GM21381 (cell line): ENCODE measurements around the gene SMLR1.

Experiments
- ATAC-seq: cut with Tn5 transposase; IDR thresholded peaks from one replicate; pipeline ENCODE4 v1.9.1; 2021; ENCODE audit warnings: mild to moderate bottlenecking, moderate library complexity; ENCODE audit not compliant: unreplicated experiment

SMLR1 gene

DNA sequence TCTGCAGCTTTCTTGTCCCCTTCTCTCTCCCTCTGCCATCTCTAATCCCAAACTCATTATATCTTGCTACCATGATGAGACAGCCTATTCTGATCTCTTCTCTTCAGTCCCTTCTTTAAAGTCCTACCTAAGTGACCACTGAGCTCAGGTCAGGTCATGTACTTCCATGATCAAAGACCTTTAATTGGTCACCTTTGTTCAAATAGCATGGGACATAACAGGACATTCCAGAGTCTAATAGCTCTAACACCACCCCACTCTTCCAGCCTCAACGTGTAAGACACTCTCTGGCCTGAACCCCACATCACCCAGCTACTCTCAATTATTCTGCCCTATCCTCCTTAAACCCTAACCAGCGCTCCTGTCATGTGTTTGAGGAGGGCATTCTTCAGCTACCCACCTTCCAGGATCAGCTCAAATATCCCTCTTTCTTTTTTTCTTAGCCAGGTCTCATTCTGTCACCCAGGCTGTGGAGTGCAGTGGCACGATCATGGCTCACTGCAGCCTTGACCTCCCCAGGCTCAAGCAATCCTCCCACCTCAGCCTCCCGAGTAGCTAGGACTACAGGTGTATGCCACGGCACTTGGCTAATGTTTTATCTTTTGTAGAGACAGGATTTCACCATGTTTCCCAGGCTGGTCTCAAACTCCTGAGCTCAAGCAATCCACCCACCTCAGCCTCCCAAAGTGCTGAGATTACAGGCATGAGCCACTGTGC is 2.1 kb upstream of the SMLR1 start:
- ATAC-seq: no peak

GRCh38 chr6:130825772-130826441 is 1.3 kb upstream of the SMLR1 start:
- ATAC-seq: no peak

DNA sequence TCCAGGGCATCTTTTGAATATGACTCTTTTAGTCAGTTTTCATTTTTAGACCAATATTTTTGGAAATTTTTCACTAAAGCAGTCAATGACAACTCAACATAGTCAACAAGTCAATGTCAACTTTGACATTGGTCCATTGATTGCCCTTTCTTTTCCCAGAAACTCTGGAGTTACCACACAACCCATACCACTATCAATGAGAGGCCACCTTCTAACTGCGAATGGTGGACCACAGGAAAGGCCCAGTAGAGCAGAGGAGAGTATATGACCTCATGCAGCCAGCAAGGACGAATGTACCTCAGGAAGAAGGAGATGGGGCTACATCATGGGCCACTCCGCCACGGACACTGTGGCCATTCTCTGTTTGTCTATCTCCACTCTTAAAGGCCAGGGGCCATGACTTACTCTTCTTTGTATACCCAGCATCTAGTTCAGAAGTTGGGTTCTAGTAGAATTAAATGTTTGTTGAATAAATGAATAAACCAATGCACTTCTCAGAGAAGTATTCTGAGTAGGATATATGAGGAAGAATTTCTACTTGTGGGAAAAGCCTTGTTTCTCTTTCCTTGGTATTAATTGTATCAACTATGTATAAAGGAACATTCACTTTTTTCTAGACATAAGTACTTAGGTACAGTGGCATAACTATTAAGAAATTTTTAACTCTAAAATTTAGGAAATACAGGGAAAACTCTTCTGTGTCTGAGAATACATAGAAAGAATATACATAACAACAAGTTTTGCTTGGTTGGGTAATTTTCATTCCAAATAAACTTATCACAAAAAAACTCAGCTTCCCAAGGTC is 562 bp upstream of the SMLR1 start:
- no peak for ATAC-seq

DNA sequence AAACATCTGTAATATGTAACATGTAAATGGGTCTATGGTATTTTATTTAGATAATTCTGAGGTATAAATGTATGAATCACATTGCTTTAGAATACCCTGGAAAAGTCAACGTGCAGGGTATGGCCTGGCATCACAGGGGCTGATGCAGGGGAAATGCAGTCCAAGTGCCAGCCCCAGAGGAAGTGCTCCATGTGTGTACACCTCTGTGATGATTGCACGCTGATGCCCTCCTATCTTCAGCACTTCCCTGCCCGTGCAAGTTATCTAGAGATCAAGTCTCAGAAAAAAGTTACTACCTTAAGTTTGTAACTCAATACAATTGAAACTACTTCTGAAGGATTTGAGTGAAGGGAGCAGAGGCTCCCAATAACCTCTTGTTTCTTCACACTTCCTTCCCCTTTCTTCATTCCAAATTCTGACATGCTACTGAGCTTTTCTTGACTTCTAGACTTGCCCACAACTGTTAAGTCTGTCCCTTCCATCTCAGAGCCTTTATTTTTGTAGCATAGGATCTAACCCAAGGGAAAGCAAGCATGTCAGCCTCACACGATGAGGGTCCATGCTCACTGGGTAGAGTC is 2.2 kb downstream of the SMLR1 start:
- ATAC-seq: no peak

DNA sequence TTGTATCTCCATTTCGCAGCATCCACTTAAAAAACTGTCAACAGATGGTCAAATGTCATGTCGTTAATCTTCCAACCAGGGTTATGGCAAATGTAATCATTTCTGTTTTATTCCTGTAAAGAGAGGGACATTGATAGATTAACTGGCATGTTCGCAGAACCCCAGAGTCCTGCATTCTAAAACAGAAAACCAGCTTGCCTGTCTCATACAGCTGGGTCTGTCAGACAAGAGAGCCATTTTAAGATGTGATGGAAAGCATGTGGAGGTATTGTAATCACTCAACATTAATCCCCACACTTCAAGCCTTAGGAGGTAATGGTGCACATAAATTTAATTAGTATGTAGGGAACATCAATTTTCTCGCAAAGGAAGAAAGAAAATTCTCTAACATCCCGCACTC is 4.4 kb downstream of the SMLR1 start:
- no peak for ATAC-seq

- no peak for ATAC-seq
These were observed 6.4 kb downstream of the SMLR1 start for GRCh38 chr6:130833569-130833968.

- ATAC-seq: no peak
These were observed 7.5 kb downstream of the SMLR1 start for GRCh38 chr6:130834482-130835251.

- ATAC-seq: no peak
These were observed 8.9 kb downstream of the SMLR1 start for GRCh38 chr6:130836055-130836640.

GRCh38 chr6:130837067-130837466 is 9.9 kb downstream of the SMLR1 start:
- no peak for ATAC-seq

DNA sequence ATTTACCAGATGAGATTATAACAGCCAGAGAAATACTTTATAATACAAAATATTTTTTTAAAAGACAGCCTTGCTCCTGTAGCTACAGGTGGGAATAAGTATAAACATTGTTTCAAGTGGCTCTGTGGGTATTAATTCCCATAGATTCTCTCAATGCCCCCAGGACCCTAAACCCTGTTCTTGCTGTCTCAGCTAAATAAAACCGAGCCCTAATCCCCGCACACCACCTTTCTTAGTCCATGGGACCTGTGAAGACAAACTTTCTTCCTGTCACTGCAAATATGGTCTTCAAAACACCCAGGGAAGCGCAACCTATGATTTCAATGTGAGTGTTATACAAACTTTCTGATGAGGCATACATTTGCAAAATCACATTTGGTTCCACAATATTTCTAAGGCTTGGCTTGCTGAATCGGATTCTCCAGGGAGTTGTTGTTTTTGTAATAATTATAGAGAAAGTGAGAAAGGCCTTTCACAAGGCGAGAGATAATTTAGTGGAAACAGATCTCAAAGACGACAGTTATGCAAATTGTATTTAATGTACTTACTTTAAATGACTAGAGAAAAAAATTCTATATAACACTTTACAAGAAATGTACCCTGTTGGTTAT is 11.1 kb downstream of the SMLR1 start:
- ATAC-seq: no peak

DNA sequence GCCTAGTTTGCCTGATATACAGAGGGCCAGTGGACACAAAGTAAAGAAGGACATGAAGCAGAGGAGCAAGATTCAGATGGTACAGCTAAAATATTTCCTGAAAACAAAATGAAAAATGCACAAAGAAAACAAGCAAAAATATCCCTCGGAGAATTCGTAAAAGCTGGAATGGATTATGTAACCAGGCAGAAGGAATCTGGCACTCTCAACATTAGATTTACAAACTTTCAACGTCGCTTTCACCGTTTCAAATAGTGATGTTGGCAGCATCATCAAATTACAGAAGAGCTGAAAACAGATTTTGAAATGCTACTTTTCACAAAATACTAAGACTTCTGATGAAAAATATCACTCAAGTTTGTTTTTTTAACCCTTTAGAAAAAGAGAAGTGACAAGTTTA is 11.7 kb downstream of the SMLR1 start:
- ATAC-seq: no peak

GRCh38 chr6:130839379-130839778 is 12.2 kb downstream of the SMLR1 start:
- ATAC-seq: no peak

DNA sequence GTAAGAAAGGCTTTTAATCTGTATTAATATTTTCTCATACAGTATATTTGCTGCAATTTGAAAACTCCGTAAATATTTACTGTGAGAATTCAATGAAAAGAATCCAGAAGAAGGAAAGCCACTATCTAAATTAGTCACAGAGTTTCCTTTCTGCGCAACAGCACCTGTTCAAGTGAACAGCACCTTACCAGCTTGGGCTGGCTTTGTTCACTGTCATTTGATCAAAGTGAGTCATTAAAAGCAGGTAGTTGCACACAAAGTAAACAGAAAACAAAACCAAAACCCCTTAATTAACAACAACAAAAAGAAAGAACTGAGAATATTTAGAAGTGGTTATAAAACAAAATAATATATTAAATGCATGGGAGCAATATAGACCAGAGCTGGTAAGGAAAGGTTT is 12.8 kb downstream of the SMLR1 start:
- no peak for ATAC-seq

GRCh38 chr6:130841128-130841728 is 14.0 kb downstream of the SMLR1 start:
- ATAC-seq: no peak

DNA sequence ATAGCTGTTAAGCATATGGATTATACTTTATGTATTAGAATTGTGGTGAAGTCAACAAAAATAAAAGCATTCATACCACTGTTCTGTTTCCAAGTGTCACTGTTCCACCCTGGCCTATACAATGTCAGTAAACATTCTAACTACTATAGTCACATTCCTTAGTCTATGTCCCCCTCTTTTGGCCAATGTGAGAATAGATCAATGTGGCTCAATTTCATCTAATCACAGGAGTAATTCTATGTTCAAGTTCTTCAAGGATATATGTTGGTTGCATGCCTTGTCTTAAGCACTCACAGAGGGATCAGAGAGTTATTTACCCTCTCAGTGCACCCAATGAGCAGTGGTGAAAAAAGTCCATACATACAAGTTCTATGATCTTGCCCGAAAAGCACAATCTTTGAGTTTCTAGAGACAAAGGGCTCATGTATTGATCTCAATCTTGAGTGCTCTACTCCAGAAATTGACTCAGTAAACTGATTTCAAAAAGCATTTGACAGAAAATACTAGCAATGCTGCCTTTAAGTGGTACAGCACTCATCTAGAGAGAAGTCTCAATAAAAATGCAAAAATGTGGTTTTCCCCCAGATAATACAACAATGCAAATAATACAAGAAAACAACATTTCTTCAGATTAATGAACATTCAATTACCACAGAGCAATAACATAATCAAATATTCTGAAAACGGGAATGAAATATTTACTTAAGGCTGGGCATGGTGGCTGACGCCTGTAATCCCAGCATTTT is 16.5 kb downstream of the SMLR1 start:
- peak; percentile 70 for ATAC-seq

DNA sequence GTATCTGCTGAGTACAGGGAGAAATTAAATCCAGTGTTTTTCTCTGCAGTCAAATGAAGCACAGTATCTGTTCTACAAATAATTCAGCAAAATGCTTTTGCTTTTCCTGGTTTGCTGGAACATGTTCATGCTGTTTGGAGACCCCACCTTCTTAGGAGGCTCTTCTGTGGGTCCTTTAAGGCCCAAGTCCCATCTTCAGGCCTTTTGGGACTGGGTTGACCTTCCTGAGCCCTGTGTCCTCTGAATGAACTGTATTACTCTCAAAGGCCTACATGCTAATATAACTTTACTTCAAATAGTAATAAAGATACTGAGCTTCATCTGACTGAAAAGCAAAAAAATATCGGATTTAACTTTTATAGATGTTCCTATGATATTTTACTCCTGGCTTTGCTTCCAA is 19.3 kb downstream of the SMLR1 start:
- ATAC-seq: no peak

GRCh38 chr6:130847001-130847910 is 20.1 kb downstream of the SMLR1 start:
- ATAC-seq: no peak

DNA sequence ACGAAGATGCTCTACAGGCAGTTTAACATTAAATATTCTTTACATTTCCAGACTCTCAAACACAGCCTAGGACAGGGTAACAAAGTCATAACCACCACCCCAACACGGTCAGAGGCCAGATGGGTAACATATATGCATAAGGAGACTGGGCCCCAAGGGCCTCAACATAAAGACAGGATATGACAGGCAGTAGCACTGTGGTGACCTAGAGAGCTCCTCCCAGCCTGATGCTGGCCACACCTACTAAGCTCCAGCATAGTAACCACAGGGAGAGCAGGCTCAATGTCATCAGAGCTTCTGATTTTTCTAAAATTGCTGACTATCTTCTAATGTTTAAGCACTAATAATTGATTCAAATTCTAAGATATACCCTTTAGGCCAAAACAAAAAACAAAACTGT is 21.7 kb downstream of the SMLR1 start:
- peak; percentile 72 for ATAC-seq
